Cerebellar cortex (tissue), 1 donor: ENCODE results near the gene CFC1.
"Not testable (repeated sequence)": the region's sequence is repeated elsewhere in the genome, so short reads cannot be mapped to it uniquely, and the experiment has no call there.

ENCODE experiments used
- DNase-seq: peaks from one replicate; pipeline ENCODE4 v3.0.0-alpha.2; 2015; ENCODE audit warnings: low spot score

CFC1 gene

GRCh38 chr2:130599393-130599792 lies at the start of gene CFC1:
TSS of gene CFC1 (minus strand) at chr2:130599575. CDS start at chr2:130599287, 288 bp downstream.
- DNase-seq = not testable (repeated sequence)

GRCh38 chr2:130641688-130642087 lies 42.3 kb upstream of the CFC1 start:
- DNase-seq = not testable (repeated sequence)

- not testable (repeated sequence) for DNase-seq
These were observed 39.6 kb upstream of the CFC1 start for GRCh38 chr2:130638973-130639372.

GRCh38 chr2:130628784-130629475 lies 29.6 kb upstream of the CFC1 start:
- not testable (repeated sequence) for DNase-seq

GRCh38 chr2:130611140-130611539 lies 11.8 kb upstream of the CFC1 start, which contains the start of gene POTEJ:
TSS of gene POTEJ (plus strand) at chr2:130611440. CDS start at chr2:130611533, 93 bp downstream.
- DNase-seq = not testable (repeated sequence)

- DNase-seq = not testable (repeated sequence)
These were observed 11.1 kb upstream of the CFC1 start for GRCh38 chr2:130610486-130610885.

GRCh38 chr2:130609002-130609920 lies 9.9 kb upstream of the CFC1 start:
- not testable (repeated sequence) for DNase-seq

- not testable (repeated sequence) for DNase-seq
These were observed 9.1 kb upstream of the CFC1 start for GRCh38 chr2:130608276-130609001.

GRCh38 chr2:130601648-130602302 lies 2.4 kb upstream of the CFC1 start:
- DNase-seq = not testable (repeated sequence)

GRCh38 chr2:130599926-130600325 lies 551 bp upstream of the CFC1 start:
- not testable (repeated sequence) for DNase-seq

- DNase-seq = not testable (repeated sequence)
These were observed 912 bp downstream of the CFC1 start for GRCh38 chr2:130598463-130598862.

- not testable (repeated sequence) for DNase-seq
These were observed 1.4 kb downstream of the CFC1 start for GRCh38 chr2:130597994-130598393.

- DNase-seq = not testable (repeated sequence)
These were observed 2.6 kb downstream of the CFC1 start for GRCh38 chr2:130596757-130597156.

GRCh38 chr2:130594011-130594410 lies 5.4 kb downstream of the CFC1 start:
- not testable (repeated sequence) for DNase-seq

GRCh38 chr2:130592791-130593414 lies 6.5 kb downstream of the CFC1 start:
- not testable (repeated sequence) for DNase-seq

- DNase-seq = not testable (repeated sequence)
These were observed 8.5 kb downstream of the CFC1 start for GRCh38 chr2:130590842-130591359.

GRCh38 chr2:130590170-130590841 lies 9.1 kb downstream of the CFC1 start:
- not testable (repeated sequence) for DNase-seq

- DNase-seq = not testable (repeated sequence)
These were observed 10.5 kb downstream of the CFC1 start for GRCh38 chr2:130588688-130589458.

GRCh38 chr2:130584726-130585125 lies 14.6 kb downstream of the CFC1 start:
- DNase-seq = not testable (repeated sequence)
